CD8-positive, alpha-beta memory T cell (primary cell): ENCODE data around the gene UFL1. TPM values are rescaled to one million over a fixed set of nuclear protein-coding genes. Genes with fewer than 3 reads are reported as not detected.

ENCODE experiments used
- CTCF ChIA-PET: fragments of 350-600 bp; sonication (Branson Sonifier 250); formaldehyde crosslinking; loops from one replicate; lab custom pipeline; 2021; ENCODE audit warnings: antibody characterized with exemption; lab: Charles Lee
- POLR2A ChIA-PET: fragments of 350-600 bp; sonication (Branson Sonifier 250); formaldehyde crosslinking; loops from one replicate; lab custom pipeline; 2021; ENCODE audit warnings: antibody characterized with exemption; lab: Charles Lee
- DNase-seq, 5 donors: peaks; one replicate each; pipeline versions ENCODE4 v3.0.0 to v3.0.0-alpha.2; 2020 to 2022; ENCODE audit warnings: mixed read lengths in 1 of 5
- H3K27ac ChIP-seq: one replicate; pipeline ENCODE4 v1.7.0; 2013; ENCODE audit warnings: low read depth, mild to moderate bottlenecking, low read length, moderate library complexity
- H3K27me3 ChIP-seq: 2 replicates; pipeline ENCODE4 v1.7.0; 2013; ENCODE audit warnings: low read length, mild to moderate bottlenecking; ENCODE audit not compliant: insufficient read depth, poor library complexity, severe bottlenecking
- H3K36me3 ChIP-seq: 2 replicates; pipeline ENCODE4 v1.7.0; 2013; ENCODE audit warnings: mild to moderate bottlenecking, low read length, moderate library complexity; ENCODE audit not compliant: insufficient read depth
- H3K4me1 ChIP-seq: 2 replicates; pipeline ENCODE4 v1.7.0; 2013; ENCODE audit warnings: mild to moderate bottlenecking, low read length, moderate library complexity; ENCODE audit not compliant: insufficient read depth
- H3K4me3 ChIP-seq: 2 replicates; pipeline ENCODE4 v1.7.0; 2013; ENCODE audit warnings: mild to moderate bottlenecking, low read length
- H3K9me3 ChIP-seq: 2 replicates; pipeline ENCODE4 v1.7.0; 2013; ENCODE audit warnings: mild to moderate bottlenecking, low read length
- H3K27ac Mint-ChIP-seq, 8 donors: one replicate each; pipeline ENCODE4 v1.8.0; 2020 to 2021; ENCODE audit warnings: mixed read lengths in 8 of 8, mild to moderate bottlenecking in 6 of 8, inconsistent platforms in 3 of 8, moderate library complexity in 3 of 8
- H3K27me3 Mint-ChIP-seq, 2 donors: one replicate each; pipeline ENCODE4 v1.8.0; 2020 to 2021; ENCODE audit warnings: mixed read lengths in 2 of 2, mild to moderate bottlenecking in 1 of 2, moderate library complexity in 1 of 2
- H3K36me3 Mint-ChIP-seq, 3 donors: one replicate each; pipeline ENCODE4 v1.8.0; 2020 to 2021; ENCODE audit warnings: mixed read lengths in 3 of 3, inconsistent platforms in 1 of 3, mild to moderate bottlenecking in 1 of 3
- H3K4me1 Mint-ChIP-seq, 3 donors: one replicate each; pipeline ENCODE4 v1.8.0; 2020 to 2021; ENCODE audit warnings: mixed read lengths in 3 of 3, inconsistent platforms in 1 of 3, mild to moderate bottlenecking in 1 of 3
- H3K4me3 Mint-ChIP-seq, 7 donors: one replicate each; pipeline ENCODE4 v1.8.0; 2020 to 2021; ENCODE audit warnings: mixed read lengths in 7 of 7, mild to moderate bottlenecking in 6 of 7, moderate library complexity in 4 of 7, inconsistent platforms in 2 of 7
- H3K9me3 Mint-ChIP-seq, 5 donors: one replicate each; pipeline ENCODE4 v1.8.0; 2020 to 2022; ENCODE audit warnings: mixed read lengths in 5 of 5, mild to moderate bottlenecking in 3 of 5, moderate library complexity in 2 of 5, inconsistent platforms in 1 of 5
- polyA plus RNA-seq: library from polyadenylated mRNA; unstranded; fragments of 300-500 nt; fragmentation: Illumina TruSeq; gene quantifications from one replicate; pipeline ENCODE4 v1.2.3, GENCODE V29; 2021
- total RNA-seq, 2 experiments: library from RNA; stranded (reverse); gene quantifications; one replicate each; pipeline ENCODE4 v1.2.3, GENCODE V29; 2021

Gene UFL1
- total and polyA plus RNA-seq, 3 experiments from 2014 or later: 20.7 to 23.4 (median 22.5) TPM

DNA sequence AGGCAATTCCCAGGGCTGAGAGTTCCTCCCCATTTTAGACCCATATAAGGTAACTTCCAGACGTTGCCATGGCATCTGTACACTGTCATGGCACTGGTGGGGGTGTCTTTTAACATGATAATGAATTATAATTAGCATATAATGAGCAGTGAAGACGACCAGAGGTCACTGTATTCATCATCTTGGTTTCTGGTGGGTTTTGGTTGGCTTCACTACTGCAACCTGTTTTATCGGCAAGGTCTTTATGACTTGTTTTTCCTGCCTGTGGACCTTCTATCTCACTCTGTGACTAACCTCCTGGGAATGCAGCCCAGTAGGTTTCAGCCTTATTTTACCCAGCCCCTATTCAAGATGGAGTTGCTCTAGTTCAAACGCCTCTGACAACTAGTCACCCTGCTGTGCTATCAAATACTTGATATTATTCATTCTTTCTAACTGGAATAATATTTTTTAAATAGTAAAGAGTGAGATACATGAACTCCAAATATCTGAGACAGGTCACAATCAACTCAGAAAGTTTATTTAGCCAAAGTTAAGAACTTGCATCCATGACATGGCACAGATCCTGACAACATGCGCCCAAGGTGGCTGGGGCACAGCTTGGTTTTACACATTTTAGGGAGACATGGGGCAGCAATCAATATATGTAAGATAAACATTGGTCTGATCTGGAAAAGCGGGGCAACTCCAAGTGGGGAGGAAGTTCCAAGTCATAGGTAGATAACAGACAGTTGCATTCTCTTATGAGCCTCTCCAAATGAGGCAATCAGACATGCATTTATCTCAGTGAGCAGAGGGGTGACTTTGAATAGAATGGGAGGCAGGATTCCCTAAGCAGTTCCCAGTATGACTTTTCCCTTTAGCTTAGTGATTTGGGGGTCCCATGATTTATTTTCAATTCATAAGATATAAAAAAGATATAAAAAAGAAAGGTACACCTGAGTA lies 1.2 kb upstream of the UFL1 start:
- DNase-seq: no peak
- H3K36me3 ChIP-seq: no peaks in the 10 kb centered on the region
- Mint-ChIP-seq H3K27me3 (no peaks in the 10 kb centered on the region), H3K36me3 (peaks cover 0 to 19% (median 4%) of the 10 kb centered on the region in 3 donors), H3K27ac (peak overlapping the region; percentile 81 to 100 (median 100)), H3K4me1 (peaks cover 27 to 44% (median 38%) of the 10 kb centered on the region in 3 donors), H3K4me3 (peak overlapping the region; percentile 98 to 100 (median 99)), H3K9me3 (no peaks in the 10 kb centered on the region)
- H3K9me3 ChIP-seq: no peaks in the 10 kb centered on the region
- peak overlapping the region; percentile 93 for H3K4me3 ChIP-seq
- H3K27ac ChIP-seq: peak overlapping the region; percentile 97
- ChIA-PET CTCF (interaction anchor here (1.1 kb wide), 1 partner anchor 21 kb away, joined by 9 read pairs; no protein-coding TSS in a partner anchor), POLR2A (interaction anchor here (1.2 kb wide), 1 partner anchor 21 kb away, joined by 7 read pairs; no protein-coding TSS in a partner anchor)
- peaks cover 36% of the 10 kb centered on the region for H3K4me1 ChIP-seq
- H3K27me3 ChIP-seq: no peaks in the 10 kb centered on the region

DNA sequence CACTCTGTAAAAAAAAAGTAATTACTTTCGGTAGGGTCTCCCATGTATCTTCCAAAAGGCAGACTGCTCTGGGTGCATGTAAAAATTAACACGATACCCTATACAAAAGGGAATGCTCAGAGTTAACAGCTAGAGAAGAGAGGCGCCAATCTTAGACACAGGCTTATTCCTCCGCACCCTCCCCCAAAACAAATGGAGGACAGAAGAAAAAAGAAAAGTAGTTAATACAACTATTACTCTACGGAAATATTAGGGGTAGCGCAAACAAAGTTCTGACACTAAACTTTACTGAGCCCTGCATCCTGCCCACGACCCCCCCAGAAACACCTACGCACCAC lies 331 bp upstream of the UFL1 start:
- ChIA-PET CTCF (interaction anchor here (1.1 to 1.5 kb wide), 2 partner anchors 21 to 55 kb away, joined by 3 to 9 read pairs; no protein-coding TSS in a partner anchor), POLR2A (interaction anchor here (0.9 to 1.4 kb wide), 3 partner anchors 21 to 944 kb away, joined by 3 to 8 read pairs (median 7); partner anchors contain the start of gene MANEA)
- H3K4me1 Mint-ChIP-seq: peaks cover 29 to 47% (median 41%) of the 10 kb centered on the region in 3 donors
- H3K36me3 ChIP-seq: no peaks in the 10 kb centered on the region
- no peaks in the 10 kb centered on the region for H3K27me3 ChIP-seq
- H3K9me3 ChIP-seq: no peaks in the 10 kb centered on the region
- peak overlapping the region; percentile 97 for H3K27ac ChIP-seq
- peak overlapping the region; percentile 98 to 100 (median 99) for H3K4me3 Mint-ChIP-seq
- peaks cover 0 to 26% (median 8%) of the 10 kb centered on the region in 3 donors for H3K36me3 Mint-ChIP-seq
- H3K27me3 Mint-ChIP-seq: no peaks in the 10 kb centered on the region
- H3K9me3 Mint-ChIP-seq: no peaks in the 10 kb centered on the region
- peak overlapping the region; percentile 93 for H3K4me3 ChIP-seq
- peak overlapping the region; percentile 99 to 100 (median 100) for H3K27ac Mint-ChIP-seq
- no peak for DNase-seq
- H3K4me1 ChIP-seq: peaks cover 36% of the 10 kb centered on the region

DNA sequence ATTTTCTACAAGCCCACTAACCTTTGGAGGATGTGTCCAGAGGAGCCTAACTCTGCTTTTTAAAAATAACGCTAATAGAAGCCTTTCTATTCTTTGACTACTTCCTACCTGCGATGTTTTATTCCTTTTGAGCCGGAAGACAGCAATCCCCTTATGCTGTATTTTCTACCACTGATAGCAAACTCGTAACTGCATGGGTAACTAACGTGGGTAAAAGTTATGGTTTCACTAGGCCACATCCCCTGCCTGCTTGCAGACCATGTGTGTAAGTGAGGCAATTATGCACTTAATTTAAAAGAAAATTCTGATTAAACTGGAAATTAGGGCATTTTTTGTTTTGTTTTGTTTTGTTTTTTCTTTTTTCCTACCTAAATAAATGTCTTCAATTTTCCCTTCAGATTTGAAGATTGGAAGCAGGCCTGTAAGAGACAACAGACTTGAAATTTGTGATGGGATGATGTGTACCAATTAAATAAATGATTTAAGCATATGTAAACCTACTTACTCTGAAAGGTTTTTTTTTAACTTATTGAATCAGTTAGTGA lies 931 bp downstream of the UFL1 start:
- peaks cover 36% of the 10 kb centered on the region for H3K4me1 ChIP-seq
- no peaks in the 10 kb centered on the region for H3K9me3 Mint-ChIP-seq
- H3K9me3 ChIP-seq: no peaks in the 10 kb centered on the region
- H3K27me3 Mint-ChIP-seq: no peaks in the 10 kb centered on the region
- H3K27ac Mint-ChIP-seq: peak overlapping the region; percentile 99 to 100 (median 100)
- ChIA-PET CTCF (interaction anchor here (1.5 to 2.4 kb wide), 2 partner anchors 23 to 56 kb away, joined by 3 to 12 read pairs; no protein-coding TSS in a partner anchor), POLR2A (interaction anchor here (0.7 to 1.4 kb wide), 7 partner anchors 21 to 945 kb away, joined by 3 to 12 read pairs (median 4); partner anchors contain the start of genes KLHL32 and MANEA)
- peak overlapping the region; percentile 93 for H3K4me3 ChIP-seq
- peak overlapping the region; percentile 97 for H3K27ac ChIP-seq
- peaks cover 0 to 37% (median 12%) of the 10 kb centered on the region in 3 donors for H3K36me3 Mint-ChIP-seq
- H3K36me3 ChIP-seq: no peaks in the 10 kb centered on the region
- peak in 2 of 5 donors; percentile 1 to 45 for DNase-seq
- H3K4me1 Mint-ChIP-seq: peaks cover 36 to 58% (median 51%) of the 10 kb centered on the region in 3 donors
- peak overlapping the region; percentile 98 to 100 (median 99) for H3K4me3 Mint-ChIP-seq
- H3K27me3 ChIP-seq: no peaks in the 10 kb centered on the region

DNA sequence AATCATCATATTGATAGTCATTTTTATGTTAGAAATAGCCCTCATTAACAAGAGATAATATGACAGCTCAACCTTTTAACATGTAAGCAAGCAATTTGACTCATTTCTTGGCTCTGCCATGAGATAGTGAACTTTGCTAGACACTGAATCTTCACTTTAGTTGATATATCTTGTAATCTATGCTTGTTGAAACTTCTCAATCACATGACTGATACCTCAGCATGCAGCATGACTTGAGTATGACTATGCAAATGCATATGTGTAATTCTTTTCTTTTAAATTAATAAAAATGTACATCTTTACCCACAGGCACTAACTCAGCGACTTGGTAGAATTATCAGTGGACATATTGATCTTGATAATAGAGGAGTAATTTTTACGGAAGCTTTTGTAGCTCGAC lies 6.6 kb downstream of the UFL1 start:
- Mint-ChIP-seq H3K27ac (no peak overlapping the region), H3K9me3 (no peaks in the 10 kb centered on the region), H3K27me3 (no peaks in the 10 kb centered on the region), H3K4me3 (no peak overlapping the region), H3K4me1 (peaks cover 29 to 67% (median 53%) of the 10 kb centered on the region in 3 donors), H3K36me3 (peaks cover 7 to 70% (median 27%) of the 10 kb centered on the region in 3 donors)
- no peak overlapping the region for H3K27ac ChIP-seq
- no peak overlapping the region for H3K4me3 ChIP-seq
- peaks cover 15% of the 10 kb centered on the region for H3K4me1 ChIP-seq
- H3K9me3 ChIP-seq: no peaks in the 10 kb centered on the region
- H3K27me3 ChIP-seq: no peaks in the 10 kb centered on the region
- ChIA-PET POLR2A (no interaction called here), CTCF (interaction anchor here (1.4 kb wide), 1 partner anchor 29 kb away, joined by 7 read pairs; no protein-coding TSS in a partner anchor)
- H3K36me3 ChIP-seq: peaks cover 34% of the 10 kb centered on the region
- no peak for DNase-seq

DNA sequence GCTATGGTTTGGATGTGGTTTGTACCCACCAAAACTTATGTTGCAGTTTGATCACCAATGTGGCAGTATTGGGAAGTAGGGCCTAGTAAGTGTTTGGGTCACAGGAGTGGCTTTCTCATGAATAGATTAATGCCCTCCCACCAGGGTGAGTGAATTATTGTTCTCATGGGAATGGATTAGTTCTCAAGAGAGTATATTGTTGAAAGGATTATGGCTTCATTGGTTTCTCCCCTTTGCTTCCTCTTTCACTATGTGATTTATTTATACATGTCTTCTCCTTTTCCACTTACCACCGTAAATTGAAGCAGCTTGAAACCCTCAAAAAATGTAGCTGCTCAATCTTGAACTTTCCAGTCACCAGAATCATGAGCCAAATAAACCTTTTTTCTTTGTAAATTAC lies 10.8 kb downstream of the UFL1 start:
- peaks cover 14 to 67% (median 30%) of the 10 kb centered on the region in 3 donors for H3K36me3 Mint-ChIP-seq
- Histone ChIP-seq H3K36me3 (peaks cover 42% of the 10 kb centered on the region), H3K27me3 (no peaks in the 10 kb centered on the region), H3K27ac (no peak overlapping the region), H3K9me3 (no peaks in the 10 kb centered on the region), H3K4me1 (no peaks in the 10 kb centered on the region), H3K4me3 (no peak overlapping the region)
- no peak overlapping the region for H3K4me3 Mint-ChIP-seq
- H3K27ac Mint-ChIP-seq: peak overlapping the region in 2 of 8 donors; percentile 67 to 76
- no peak for DNase-seq
- H3K4me1 Mint-ChIP-seq: peaks cover 23 to 50% (median 46%) of the 10 kb centered on the region in 3 donors
- no peaks in the 10 kb centered on the region for H3K27me3 Mint-ChIP-seq
- ChIA-PET POLR2A (no interaction called here), CTCF (no interaction called here)
- H3K9me3 Mint-ChIP-seq: no peaks in the 10 kb centered on the region

DNA sequence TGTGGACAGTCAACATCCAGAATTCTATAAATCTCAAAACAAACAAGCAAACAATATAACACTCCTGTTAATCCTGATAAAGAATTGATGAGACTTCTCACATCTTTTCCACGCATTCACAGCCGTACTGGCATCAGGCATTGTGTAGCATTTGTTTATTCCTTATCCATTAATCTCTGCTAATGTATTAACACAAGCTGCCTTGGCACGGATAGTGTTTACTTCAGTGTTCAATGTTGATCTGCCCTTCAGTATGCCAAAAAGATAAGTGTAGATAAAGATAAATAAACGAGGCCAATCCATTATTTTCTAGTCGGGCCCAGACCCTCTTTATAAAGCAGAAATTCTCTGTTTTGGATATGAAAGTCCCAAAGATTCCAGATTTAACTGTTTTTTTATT lies 16.1 kb downstream of the UFL1 start:
- CTCF ChIA-PET: no interaction called here
- Mint-ChIP-seq H3K4me3 (no peak overlapping the region), H3K9me3 (no peaks in the 10 kb centered on the region), H3K4me1 (peaks cover 8 to 13% (median 8%) of the 10 kb centered on the region in 3 donors), H3K27me3 (no peaks in the 10 kb centered on the region), H3K27ac (peak overlapping the region in 2 of 8 donors; percentile 6 to 61), H3K36me3 (peaks cover 17 to 56% (median 33%) of the 10 kb centered on the region in 3 donors)
- Histone ChIP-seq H3K27ac (no peak overlapping the region), H3K36me3 (peaks cover 23% of the 10 kb centered on the region), H3K4me3 (no peak overlapping the region), H3K4me1 (no peaks in the 10 kb centered on the region), H3K9me3 (no peaks in the 10 kb centered on the region), H3K27me3 (no peaks in the 10 kb centered on the region)
- no peak for DNase-seq
- POLR2A ChIA-PET: no interaction called here

DNA sequence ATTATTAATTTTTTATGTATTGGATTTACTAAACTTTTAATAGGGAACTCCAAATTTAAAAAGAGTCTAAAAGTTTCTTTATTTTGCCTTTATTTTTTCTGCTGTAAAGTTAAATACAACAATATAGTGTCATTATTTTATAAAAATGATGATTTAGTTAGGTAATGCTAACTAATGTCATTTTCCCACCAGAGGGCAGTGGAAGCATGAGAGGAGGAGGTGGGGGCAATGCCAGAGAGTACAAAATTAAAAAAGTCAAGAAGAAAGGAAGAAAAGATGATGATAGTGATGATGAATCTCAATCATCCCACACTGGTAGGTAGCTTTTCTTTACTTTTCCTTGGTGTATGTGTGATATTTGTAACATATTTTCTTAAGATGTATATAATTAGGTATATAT lies 21.1 kb downstream of the UFL1 start:
- peaks cover 17 to 71% (median 35%) of the 10 kb centered on the region in 3 donors for H3K36me3 Mint-ChIP-seq
- POLR2A ChIA-PET: no interaction called here
- H3K27me3 ChIP-seq: no peaks in the 10 kb centered on the region
- no peaks in the 10 kb centered on the region for H3K9me3 ChIP-seq
- H3K27me3 Mint-ChIP-seq: no peaks in the 10 kb centered on the region
- CTCF ChIA-PET: interaction anchor here (0.9 to 2.9 kb wide), 2 partner anchors 15 to 43 kb away, joined by 3 to 10 read pairs; no protein-coding TSS in a partner anchor
- no peaks in the 10 kb centered on the region for H3K4me1 ChIP-seq
- H3K27ac Mint-ChIP-seq: peak overlapping the region in 2 of 8 donors; percentile 3 to 59
- no peak overlapping the region for H3K27ac ChIP-seq
- H3K4me3 Mint-ChIP-seq: no peak overlapping the region
- peaks cover 28% of the 10 kb centered on the region for H3K36me3 ChIP-seq
- peak in 1 of 5 donors; percentile 19 for DNase-seq
- H3K4me1 Mint-ChIP-seq: peaks cover 0 to 2% (median 0%) of the 10 kb centered on the region in 3 donors
- no peak overlapping the region for H3K4me3 ChIP-seq
- H3K9me3 Mint-ChIP-seq: no peaks in the 10 kb centered on the region
